Fibroblast of villous mesenchyme (primary cell): ENCODE results near the gene MT1A. TPM values are rescaled to one million over a fixed set of nuclear protein-coding genes. Genes with fewer than 3 reads are reported as not detected.
"Not testable (repeated sequence)": the region's sequence is repeated elsewhere in the genome, so short reads cannot be mapped to it uniquely, and the experiment has no call there.

Source experiments
- DNase-seq: peaks from one replicate; pipeline ENCODE4 v3.0.0-alpha.2; 2010; ENCODE audit warnings: low read depth
- H3K4me3 ChIP-seq: 2 replicates; pipeline ENCODE4 v1.5.1; 2011; ENCODE audit warnings: low read depth, mild to moderate bottlenecking, low read length
- total RNA-seq: library from RNA; depleted of rRNA; stranded (reverse); fragments of >200 nt; gene quantifications from 2 replicates; pipeline ENCODE4 v1.2.3, GENCODE V29; 2012
- TF ChIP-seq, protein P1 (sequence below): IDR thresholded peaks from 2 replicates; pipeline ENCODE4 v1.5.1; 2012; ENCODE audit warnings: low read depth, mild to moderate bottlenecking, low read length; ENCODE audit not compliant: insufficient read depth

Gene MT1A
- total RNA-seq, 1 donor, result 1.3 TPM

- no peak overlapping the region for H3K4me3 ChIP-seq
- TF ChIP-seq, protein P1, sequence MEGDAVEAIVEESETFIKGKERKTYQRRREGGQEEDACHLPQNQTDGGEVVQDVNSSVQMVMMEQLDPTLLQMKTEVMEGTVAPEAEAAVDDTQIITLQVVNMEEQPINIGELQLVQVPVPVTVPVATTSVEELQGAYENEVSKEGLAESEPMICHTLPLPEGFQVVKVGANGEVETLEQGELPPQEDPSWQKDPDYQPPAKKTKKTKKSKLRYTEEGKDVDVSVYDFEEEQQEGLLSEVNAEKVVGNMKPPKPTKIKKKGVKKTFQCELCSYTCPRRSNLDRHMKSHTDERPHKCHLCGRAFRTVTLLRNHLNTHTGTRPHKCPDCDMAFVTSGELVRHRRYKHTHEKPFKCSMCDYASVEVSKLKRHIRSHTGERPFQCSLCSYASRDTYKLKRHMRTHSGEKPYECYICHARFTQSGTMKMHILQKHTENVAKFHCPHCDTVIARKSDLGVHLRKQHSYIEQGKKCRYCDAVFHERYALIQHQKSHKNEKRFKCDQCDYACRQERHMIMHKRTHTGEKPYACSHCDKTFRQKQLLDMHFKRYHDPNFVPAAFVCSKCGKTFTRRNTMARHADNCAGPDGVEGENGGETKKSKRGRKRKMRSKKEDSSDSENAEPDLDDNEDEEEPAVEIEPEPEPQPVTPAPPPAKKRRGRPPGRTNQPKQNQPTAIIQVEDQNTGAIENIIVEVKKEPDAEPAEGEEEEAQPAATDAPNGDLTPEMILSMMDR, result peak; percentile 62
- peak; percentile 33 for DNase-seq
These were observed 35.5 kb downstream of the MT1A start for GRCh38 chr16:56673921-56674320.

DNA sequence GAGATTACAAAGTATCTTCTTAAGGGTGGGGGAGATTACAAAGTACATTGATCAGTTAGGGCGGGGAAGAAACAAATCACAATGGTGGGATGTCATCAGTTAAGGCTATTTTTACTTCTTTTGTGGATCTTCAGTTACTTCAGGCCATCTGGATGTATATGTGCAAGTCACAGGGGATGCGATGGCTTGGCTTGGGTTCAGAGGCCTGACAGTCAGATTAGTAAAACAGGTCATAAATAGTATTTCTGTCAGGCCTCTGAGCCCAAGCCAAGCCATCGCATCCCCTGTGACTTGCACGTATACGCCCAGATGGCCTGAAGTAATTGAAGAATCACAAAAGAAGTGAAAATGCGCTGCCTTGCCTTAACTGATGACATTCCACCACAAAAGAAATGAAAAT lies 36.1 kb downstream of the MT1A start:
- not testable (repeated sequence) for DNase-seq, H3K4me3 ChIP-seq

GRCh38 chr16:56675685-56676210 lies 37.3 kb downstream of the MT1A start:
- peak overlapping the region; percentile 23 for H3K4me3 ChIP-seq
- TF ChIP-seq, protein P1, result no peak
- no peak for DNase-seq

- DNase-seq, result no peak
- no peak overlapping the region for H3K4me3 ChIP-seq
- TF ChIP-seq, protein P1, result no peak
These were observed 39.0 kb downstream of the MT1A start for GRCh38 chr16:56677474-56677873.

DNA sequence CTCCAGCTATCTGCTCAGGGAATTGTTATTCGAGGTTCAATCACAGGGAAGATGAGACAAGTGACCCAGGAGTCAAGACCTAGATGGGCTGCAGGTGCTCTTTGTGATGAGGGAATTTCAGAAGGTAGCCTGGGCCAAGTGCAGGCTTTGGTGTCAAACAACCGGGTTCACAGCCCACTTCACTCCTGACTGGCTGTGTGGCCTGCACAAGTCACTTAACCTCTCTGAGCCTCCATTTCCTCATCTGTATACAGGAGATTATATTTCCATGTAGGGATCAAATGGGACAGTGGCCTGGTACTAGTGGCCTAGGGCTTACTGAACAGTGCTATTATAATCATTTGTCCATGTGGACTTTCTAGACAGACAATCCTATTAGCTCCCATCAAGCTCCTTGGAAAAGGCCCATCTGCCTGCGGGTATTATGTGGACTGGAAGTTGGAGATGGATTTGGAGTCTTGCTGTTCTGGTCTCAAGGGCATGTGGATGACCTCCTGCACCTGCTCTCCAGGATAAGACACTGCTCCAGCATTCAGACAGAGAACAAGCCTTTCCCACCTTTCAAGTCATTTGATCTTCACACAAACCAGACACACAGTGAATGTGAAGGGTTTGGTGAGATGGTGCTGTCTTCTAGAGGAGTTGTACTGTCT lies 40.7 kb downstream of the MT1A start:
- no peak overlapping the region for H3K4me3 ChIP-seq
- TF ChIP-seq, protein P1, result no peak
- no peak for DNase-seq

GRCh38 chr16:56679818-56680217 lies 41.4 kb downstream of the MT1A start:
- no peak for DNase-seq
- no peak overlapping the region for H3K4me3 ChIP-seq
- TF ChIP-seq, protein P1, result no peak

DNA sequence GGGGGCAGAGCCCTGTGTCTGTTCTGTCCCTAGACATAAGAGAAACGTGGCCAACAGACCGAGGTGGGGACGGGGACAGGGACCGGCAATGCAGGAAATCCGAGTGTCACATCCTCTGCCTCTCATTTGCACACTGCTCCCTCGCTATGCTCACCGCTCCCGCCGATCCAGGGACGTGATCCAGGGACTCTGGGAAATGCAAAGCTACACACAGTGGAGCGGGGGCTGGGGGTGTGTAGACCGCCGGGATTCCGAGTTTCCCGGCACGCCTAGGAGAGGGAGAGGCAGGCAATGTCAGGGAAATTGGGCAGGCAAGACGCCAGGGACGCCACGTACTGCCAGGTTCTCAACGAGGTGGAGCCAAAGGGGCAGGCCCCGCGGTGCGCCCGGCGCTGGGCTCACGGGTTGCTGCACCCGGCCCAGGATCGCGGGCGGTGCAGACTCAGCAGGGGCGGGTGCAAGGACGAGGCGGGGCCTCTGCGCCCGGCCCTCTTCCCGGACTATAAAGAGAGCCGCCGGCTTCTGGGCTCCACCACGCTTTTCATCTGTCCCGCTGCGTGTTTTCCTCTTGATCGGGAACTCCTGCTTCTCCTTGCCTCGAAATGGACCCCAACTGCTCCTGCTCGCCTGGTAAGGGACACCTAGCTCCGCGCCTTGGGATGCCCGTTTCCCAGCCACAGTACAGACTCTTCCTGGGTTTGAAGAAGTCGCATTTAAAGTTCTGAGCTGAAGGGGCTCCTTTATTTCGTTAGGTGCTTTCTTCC lies 43.7 kb downstream of the MT1A start, which contains the start of gene MT1X:
Gene MT1X (plus strand): TSS at position 532 of the 764 bp plus-strand sequence. CDS start 71 bp downstream, at position 603.
- H3K4me3 ChIP-seq, result peak within 1 kb of the TSS; percentile 62
- peak; percentile 79 for DNase-seq
- TF ChIP-seq, protein P1, result no peak
